CD4-positive, alpha-beta T cell treated with Interleukin-17A for 4 hours (primary cell): Measurements from ENCODE around the gene CTNNBL1.
"Not testable (repeated sequence)": the region's sequence is repeated elsewhere in the genome, so short reads cannot be mapped to it uniquely, and the experiment has no call there.

ENCODE experiments used
- DNase-seq: peaks from one replicate; pipeline ENCODE4 v3.0.0-alpha.2; 2020; ENCODE audit warnings: mixed read lengths

The CTNNBL1 gene

DNA sequence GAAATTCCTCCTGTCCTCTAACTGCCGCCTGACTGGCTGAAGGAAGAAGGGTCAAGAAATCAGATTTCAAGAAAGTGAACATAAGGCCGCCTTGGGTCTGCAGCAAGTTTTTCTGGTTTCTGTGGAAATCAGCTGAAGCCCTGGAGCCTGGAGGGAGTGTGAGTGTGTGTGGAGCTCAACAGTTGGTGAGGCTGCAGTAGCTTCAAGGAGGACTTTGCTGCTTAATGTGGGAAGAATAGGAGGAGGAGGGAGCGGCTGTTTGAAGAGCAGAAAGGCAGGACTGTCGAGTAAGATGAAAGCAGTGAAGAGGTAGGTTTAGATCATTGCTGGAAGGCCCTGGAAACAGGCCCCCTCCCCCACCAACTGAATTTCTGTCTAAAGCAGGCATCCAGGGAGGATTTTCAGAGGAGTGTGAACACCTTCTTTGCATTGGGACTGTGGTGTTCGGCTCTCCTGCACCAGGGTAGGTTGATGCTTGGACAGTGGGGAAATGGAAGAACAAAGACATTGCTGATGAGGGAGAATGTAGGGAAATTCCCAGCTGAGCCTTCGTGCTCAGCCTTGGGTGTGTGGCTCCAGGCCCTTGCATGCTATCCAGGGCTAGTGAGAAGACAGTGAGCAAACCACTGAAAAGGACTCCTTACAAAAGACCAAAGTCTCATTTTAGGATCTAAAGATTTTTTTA, 129.6 kb downstream of the CTNNBL1 start:
- DNase-seq: no peak

- DNase-seq: no peak
These were observed 133.8 kb downstream of the CTNNBL1 start for GRCh38 chr20:37827605-37828004.

DNA sequence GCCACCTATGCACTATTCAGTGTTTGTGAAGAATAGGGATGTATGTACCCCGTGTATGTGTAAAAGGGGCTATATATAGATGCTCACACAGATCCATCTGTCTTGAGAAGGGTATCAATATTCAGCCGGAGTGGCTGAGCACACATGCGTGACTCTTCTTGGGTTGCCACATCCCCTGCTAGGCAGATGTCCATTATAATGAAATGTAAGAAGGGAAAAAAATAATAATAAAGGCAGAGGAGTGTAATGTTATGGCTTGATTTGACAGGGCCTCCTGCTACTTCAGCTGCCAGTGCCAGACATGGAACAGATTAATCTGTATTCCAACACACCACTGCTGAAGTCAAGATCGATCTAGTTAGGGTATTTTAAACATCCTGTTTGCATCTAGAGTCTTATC, 134.9 kb downstream of the CTNNBL1 start:
- no peak for DNase-seq

GRCh38 chr20:37829128-37829527, 135.3 kb downstream of the CTNNBL1 start:
- DNase-seq: no peak

DNA sequence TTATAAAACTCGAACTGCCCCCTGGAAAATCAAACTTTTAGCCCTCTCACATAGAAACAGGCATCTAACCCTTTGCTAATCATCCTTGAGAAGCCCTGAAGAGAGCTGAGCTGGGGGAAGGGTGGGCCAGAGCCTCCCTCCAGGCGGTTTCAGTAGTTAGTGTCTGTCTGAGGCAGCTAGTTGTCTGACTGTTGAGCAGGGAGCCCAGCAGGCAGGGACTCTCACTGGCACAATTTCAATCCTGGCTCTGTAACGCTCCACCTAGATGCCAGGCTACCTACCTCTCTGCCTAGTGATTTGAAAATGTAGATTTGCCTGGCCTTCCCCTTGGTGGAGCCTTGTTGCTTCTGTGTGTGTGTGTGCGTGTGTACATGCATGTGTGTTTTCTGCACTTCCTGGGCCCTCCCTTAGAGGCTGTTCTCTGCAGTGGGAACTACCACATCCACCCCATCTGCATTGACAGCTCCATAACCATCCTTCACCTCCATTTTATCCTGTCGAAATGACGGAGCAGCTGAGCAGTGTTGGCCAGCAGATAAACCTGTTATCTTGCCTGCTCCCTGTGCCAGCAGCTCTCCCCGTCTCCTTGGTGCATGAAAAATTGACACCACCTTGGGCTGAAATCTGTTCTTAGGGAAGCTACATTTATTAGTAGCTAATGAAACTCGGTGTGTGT, 139.5 kb downstream of the CTNNBL1 start:
- no peak for DNase-seq

- DNase-seq: no peak
These were observed 143.1 kb downstream of the CTNNBL1 start for GRCh38 chr20:37836926-37837325.

DNA sequence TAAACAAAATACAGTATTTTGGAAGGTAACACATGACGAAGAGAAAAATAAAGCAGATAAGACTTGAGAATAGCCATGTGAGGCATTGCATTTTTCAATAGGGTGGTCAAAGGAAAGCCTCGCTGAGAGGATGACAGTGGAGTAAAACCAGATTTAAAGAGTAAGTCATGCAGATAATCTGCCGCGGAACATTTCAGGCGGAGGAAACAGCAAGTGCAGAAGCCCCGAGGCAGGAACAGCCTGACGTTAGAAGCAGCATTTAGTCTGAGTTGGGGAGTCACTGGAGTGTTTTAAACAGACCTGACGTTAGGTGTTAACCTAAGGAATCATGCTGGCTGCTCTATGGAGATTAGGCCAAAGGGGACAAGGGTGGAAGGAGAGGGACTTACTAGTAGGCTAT, 144.1 kb downstream of the CTNNBL1 start:
- no peak for DNase-seq

GRCh38 chr20:37838769-37839431, 145.1 kb downstream of the CTNNBL1 start:
- DNase-seq: no peak

DNA sequence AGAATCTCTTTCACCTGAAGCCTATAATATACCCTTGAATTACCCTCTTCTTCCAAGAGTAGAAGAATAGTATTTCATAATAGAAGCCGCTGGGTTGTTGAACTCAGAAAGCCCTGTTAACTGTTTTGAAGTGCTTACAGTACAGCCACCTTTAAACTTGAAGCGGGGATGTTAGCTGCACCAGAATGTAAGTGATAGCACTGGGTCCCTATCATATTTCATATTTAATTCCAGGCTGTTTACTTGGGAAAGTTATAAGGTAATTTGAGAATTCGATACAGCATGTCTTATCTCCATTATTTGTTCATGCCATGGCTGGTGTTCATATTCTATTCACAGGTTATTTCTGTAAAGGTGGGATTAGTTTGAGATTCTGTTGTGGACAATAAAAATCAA, 145.6 kb downstream of the CTNNBL1 start:
- DNase-seq: no peak

DNA sequence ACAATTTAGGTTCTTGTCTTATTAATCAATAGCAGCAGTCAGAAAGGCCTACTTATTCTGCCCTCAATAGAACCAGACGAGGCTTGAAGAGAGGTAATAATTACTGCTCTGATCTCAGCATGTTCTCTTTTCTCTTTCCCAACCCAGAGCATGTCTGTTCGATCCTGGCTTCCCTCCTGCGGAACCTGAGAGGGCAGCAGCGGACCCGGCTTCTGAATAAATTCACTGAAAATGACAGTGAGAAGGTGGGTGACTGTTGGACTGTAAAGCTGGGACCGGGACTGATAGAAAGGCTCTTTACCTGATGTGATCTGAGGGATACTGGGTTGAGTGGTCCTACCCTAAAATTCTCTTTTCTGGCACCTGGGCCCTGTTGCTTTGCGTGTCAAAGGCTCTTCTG, 146.1 kb downstream of the CTNNBL1 start:
- no peak for DNase-seq

GRCh38 chr20:37841389-37841788, 147.6 kb downstream of the CTNNBL1 start:
- DNase-seq: no peak

DNA sequence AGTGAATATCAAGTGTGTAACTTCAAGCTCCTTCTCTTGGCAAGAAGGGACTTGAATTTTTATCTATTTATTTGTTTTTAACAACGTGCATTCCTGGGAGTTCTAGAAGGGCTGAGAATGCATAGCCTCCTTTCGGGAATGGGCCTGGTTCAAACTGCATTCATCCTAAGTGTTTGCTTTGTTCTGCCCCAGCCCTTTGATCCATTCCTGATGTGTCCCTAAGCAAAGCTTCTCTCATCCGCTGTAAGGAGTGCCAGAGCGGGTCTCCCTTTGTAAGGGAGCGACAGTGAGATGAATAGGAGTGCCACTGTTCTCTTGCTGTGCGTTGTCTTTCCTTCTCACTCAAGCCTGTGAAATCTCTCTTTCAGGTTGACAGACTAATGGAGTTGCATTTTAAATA, 148.1 kb downstream of the CTNNBL1 start:
- no peak for DNase-seq

GRCh38 chr20:37845241-37845681, 151.4 kb downstream of the CTNNBL1 start:
- DNase-seq: no peak

DNA sequence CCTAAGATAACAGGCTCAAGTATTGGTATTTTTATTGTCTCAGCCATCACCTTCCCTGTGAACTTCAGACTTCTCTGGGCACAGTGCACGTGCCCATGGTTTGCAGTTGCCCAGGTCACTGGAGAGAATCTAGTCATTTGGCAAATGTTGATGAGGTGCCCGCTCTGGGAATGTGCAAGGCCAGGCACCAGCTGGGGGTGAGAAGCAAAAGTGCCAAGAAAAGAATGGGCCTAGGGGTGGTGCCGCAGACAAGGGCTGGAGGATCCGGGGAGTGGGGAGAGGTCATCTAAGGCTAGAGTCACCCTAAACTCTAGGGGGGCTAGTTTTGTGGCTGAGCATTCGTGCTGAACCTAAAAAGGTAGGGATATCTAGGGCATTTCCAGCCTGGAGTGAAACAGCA, 152.0 kb downstream of the CTNNBL1 start:
- no peak for DNase-seq

GRCh38 chr20:37846573-37846972, 152.7 kb downstream of the CTNNBL1 start:
- DNase-seq: no peak

- DNase-seq: no peak
These were observed 154.9 kb downstream of the CTNNBL1 start for GRCh38 chr20:37848706-37849105.

GRCh38 chr20:37849156-37849555, 155.3 kb downstream of the CTNNBL1 start:
- DNase-seq: no peak

DNA sequence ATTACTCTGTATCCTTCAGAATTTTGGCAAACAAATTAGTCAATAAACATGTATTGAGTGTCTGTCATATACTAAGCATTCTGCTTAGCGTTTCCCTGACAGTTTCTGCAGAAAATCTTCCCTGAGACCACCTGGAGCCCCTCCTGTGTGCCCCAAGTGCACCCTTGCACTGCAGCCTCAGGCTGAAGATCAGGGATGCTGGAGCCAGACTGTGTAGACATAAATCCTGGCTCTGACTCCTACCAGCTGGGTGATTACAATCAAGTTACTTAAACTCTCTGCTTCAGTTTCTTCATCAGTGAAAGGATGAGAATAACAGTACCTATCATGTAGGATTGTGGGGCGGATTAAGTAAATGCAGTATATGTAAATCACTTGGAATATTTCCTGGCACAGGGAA, 155.7 kb downstream of the CTNNBL1 start:
- DNase-seq: no peak

DNA sequence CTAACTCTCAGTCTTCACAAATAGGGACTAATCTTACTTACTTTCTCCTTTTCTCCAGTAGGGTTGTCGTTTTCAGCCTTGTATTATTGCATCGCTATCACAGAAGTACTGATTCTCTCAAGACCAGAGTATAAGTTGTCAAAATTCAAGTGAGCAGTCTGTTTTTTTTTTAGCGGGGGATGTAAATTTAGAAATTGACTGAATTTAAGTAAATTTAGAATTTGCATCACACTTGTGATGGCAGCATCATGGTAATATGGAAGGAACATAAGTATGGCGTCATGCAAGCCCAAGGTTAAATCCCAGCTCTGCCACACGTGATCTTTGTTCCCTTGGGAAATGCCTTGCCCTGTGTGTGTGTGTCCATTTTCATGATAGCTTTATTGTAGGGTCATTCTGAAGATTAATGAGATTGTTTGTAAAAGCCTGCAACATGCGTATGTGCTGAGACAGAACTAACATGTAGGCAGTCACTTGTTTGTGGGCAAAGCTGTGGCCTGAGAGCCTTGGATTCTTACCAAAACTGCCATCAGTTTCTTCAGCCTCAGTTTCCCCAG, 156.3 kb downstream of the CTNNBL1 start:
- DNase-seq: no peak

GRCh38 chr20:37850724-37851355, 157.0 kb downstream of the CTNNBL1 start:
- DNase-seq: no peak

DNA sequence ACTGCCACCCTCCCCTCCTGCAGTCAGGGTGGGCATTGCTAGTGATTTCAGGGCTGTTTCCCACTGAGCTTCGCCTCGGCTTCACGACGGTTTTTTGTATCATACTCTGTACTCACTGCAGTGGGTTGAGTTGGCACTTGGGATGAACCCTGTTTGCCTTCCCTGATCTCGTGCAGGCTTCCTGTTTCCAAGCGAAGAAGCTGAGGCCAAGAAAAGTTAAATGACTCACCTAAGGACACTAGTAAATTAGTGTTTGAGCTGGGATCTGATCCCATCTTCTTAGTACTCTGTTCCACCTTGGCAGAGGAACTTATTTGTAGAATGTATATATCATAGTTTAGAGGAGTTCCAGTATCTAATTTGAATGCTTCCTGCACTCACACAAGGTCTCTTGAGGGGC, 158.8 kb downstream of the CTNNBL1 start:
- no peak for DNase-seq

DNA sequence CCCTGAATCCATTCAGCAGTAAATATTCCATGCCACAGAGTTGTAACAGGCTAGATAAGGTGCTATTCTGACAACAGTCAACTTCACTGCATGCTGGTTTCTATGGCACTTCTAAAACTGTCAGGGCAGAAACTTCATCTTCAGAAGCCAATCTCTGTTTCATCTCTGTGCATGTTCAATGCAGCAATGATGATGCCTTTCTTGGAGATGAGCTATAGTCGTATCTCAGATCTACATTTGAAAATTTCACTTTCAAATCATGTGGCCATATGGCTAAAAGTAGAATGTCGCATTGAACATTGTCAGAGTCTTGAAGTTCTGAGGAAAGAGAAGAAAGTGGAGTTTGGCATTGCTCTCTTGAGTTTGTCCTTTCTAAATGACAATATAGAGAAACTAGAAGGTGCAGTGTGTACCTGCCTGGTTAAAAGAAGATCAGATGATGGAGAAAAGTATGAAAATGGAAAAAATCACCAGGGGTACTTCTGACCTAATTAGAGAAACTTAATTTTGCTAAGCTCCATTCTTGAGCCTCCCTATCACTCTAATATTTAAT, 160.1 kb downstream of the CTNNBL1 start:
- no peak for DNase-seq

DNA sequence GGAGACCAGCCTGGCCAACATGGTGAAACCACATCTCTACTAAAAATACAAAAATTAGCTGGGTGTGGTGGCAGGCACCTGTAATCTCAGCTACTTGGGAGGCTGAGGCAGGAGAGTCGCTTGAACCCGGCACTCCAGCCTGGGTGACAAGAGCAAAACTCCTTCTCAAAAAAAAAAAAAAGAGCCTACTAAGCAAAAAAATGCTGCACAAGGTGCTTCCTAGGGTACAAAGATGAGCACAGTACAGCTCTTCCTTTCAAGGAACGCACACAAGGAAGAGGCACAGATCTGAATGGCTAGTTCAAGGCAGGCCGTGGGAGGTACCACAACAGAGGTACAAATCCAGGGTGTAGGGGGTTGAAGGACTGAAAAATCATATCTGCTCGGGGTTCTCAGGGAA, 162.2 kb downstream of the CTNNBL1 start:
- DNase-seq: not testable (repeated sequence)
